Anterior cingulate cortex (tissue), 58 donors: ENCODE results near the gene WNT16.
A peak's percentile ranks its signal among the peaks of the same experiment; 100 is the strongest.
"Not testable (repeated sequence)": the region's sequence is repeated elsewhere in the genome, so short reads cannot be mapped to it uniquely, and the experiment has no call there.

Experiments
- DNase-seq, 58 donors: peaks; one replicate each; lab custom pipeline; 2025; lab: John Stamatoyannopoulos, UW

The WNT16 gene

GRCh38 chr7:121328508-121329190 is at the start of gene WNT16:
Gene WNT16, plus strand, starts transcription at chr7:121329000. Its CDS starts 293 bp downstream, at chr7:121329293.
- peak in 17 of 58 donors; percentile 1 to 53 (median 7) for DNase-seq

- no peak for DNase-seq
Measured at GRCh38 chr7:121279060-121279620, 49.7 kb upstream of the WNT16 start.

- no peak for DNase-seq
Measured at GRCh38 chr7:121279822-121280221, 49.0 kb upstream of the WNT16 start.

- DNase-seq = no peak
Measured at GRCh38 chr7:121280656-121281055, 48.1 kb upstream of the WNT16 start.

GRCh38 chr7:121282129-121282528 is 46.7 kb upstream of the WNT16 start:
- DNase-seq = no peak

GRCh38 chr7:121285066-121285667 is 43.6 kb upstream of the WNT16 start:
- DNase-seq = no peak

GRCh38 chr7:121286186-121286585 is 42.6 kb upstream of the WNT16 start:
- no peak for DNase-seq

- no peak for DNase-seq
Measured at GRCh38 chr7:121286742-121287734, 41.8 kb upstream of the WNT16 start.

GRCh38 chr7:121288894-121289293 is 39.9 kb upstream of the WNT16 start:
- DNase-seq = no peak

GRCh38 chr7:121289930-121290329 is 38.9 kb upstream of the WNT16 start:
- DNase-seq = not testable (repeated sequence)

- no peak for DNase-seq
Measured at GRCh38 chr7:121294448-121294992, 34.3 kb upstream of the WNT16 start.

GRCh38 chr7:121297843-121298242 is 31.0 kb upstream of the WNT16 start:
- no peak for DNase-seq

GRCh38 chr7:121298831-121299239 is 30.0 kb upstream of the WNT16 start:
- no peak for DNase-seq

- DNase-seq = no peak
Measured at GRCh38 chr7:121300685-121301420, 27.9 kb upstream of the WNT16 start.

- DNase-seq = no peak
Measured at GRCh38 chr7:121301446-121302213, 27.2 kb upstream of the WNT16 start.

GRCh38 chr7:121302214-121302745 is 26.5 kb upstream of the WNT16 start:
- no peak for DNase-seq

GRCh38 chr7:121303422-121304101 is 25.2 kb upstream of the WNT16 start:
- no peak for DNase-seq

- no peak for DNase-seq
Measured at GRCh38 chr7:121304102-121304658, 24.6 kb upstream of the WNT16 start.
